HL-60 (cell line): ENCODE results near the gene ZSCAN4.

Source experiments
- GABPA ChIP-seq: IDR thresholded peaks from 2 replicates; pipeline ENCODE4 v1.6.1; 2012; ENCODE audit warnings: low read depth
- POLR2AphosphoS5 ChIP-seq: IDR thresholded peaks from 2 replicates; pipeline ENCODE4 v1.6.1; 2012; ENCODE audit warnings: low read depth
- TF ChIP-seq, protein P1 (sequence below): IDR thresholded peaks from one replicate; pipeline ENCODE4 v1.5.1; 2011; ENCODE audit warnings: low read length, control low read depth, inconsistent platforms; ENCODE audit not compliant: insufficient read depth
- TF ChIP-seq, protein P2 (sequence below): IDR thresholded peaks from 2 replicates; pipeline ENCODE4 v1.6.1; 2012; ENCODE audit warnings: low read depth; ENCODE audit not compliant: insufficient replicate concordance

DNA sequence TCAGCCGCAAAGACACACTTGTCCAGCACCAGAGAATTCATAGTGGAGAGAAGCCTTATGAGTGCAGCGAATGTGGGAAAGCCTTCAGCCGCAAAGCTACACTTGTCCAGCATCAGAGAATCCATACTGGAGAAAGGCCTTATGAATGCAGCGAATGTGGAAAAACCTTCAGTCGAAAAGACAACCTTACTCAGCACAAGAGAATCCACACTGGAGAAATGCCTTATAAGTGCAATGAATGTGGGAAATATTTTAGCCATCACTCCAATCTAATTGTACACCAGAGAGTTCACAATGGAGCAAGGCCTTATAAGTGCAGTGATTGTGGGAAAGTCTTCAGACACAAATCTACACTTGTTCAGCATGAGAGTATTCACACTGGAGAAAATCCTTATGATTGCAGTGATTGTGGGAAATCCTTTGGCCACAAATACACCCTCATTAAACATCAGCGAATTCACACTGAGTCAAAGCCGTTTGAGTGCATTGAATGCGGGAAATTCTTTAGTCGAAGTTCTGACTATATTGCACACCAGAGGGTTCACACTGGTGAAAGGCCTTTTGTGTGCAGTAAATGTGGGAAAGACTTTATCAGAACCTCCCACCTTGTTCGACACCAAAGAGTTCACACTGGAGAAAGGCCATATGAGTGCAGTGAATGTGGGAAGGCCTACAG lies 47.9 kb upstream of the ZSCAN4 start:
- TF ChIP-seq, protein P1, sequence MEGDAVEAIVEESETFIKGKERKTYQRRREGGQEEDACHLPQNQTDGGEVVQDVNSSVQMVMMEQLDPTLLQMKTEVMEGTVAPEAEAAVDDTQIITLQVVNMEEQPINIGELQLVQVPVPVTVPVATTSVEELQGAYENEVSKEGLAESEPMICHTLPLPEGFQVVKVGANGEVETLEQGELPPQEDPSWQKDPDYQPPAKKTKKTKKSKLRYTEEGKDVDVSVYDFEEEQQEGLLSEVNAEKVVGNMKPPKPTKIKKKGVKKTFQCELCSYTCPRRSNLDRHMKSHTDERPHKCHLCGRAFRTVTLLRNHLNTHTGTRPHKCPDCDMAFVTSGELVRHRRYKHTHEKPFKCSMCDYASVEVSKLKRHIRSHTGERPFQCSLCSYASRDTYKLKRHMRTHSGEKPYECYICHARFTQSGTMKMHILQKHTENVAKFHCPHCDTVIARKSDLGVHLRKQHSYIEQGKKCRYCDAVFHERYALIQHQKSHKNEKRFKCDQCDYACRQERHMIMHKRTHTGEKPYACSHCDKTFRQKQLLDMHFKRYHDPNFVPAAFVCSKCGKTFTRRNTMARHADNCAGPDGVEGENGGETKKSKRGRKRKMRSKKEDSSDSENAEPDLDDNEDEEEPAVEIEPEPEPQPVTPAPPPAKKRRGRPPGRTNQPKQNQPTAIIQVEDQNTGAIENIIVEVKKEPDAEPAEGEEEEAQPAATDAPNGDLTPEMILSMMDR, result no peak
- no peak for TF ChIP-seq POLR2AphosphoS5
- TF ChIP-seq, protein P2, sequence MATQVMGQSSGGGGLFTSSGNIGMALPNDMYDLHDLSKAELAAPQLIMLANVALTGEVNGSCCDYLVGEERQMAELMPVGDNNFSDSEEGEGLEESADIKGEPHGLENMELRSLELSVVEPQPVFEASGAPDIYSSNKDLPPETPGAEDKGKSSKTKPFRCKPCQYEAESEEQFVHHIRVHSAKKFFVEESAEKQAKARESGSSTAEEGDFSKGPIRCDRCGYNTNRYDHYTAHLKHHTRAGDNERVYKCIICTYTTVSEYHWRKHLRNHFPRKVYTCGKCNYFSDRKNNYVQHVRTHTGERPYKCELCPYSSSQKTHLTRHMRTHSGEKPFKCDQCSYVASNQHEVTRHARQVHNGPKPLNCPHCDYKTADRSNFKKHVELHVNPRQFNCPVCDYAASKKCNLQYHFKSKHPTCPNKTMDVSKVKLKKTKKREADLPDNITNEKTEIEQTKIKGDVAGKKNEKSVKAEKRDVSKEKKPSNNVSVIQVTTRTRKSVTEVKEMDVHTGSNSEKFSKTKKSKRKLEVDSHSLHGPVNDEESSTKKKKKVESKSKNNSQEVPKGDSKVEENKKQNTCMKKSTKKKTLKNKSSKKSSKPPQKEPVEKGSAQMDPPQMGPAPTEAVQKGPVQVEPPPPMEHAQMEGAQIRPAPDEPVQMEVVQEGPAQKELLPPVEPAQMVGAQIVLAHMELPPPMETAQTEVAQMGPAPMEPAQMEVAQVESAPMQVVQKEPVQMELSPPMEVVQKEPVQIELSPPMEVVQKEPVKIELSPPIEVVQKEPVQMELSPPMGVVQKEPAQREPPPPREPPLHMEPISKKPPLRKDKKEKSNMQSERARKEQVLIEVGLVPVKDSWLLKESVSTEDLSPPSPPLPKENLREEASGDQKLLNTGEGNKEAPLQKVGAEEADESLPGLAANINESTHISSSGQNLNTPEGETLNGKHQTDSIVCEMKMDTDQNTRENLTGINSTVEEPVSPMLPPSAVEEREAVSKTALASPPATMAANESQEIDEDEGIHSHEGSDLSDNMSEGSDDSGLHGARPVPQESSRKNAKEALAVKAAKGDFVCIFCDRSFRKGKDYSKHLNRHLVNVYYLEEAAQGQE, result no peak
- no peak for TF ChIP-seq GABPA
